ENCODE results near the gene RPS4Y2.

- no peak for TF ChIP-seq YY1 (IDR thresholded peaks at IDR 0.05; ENCODE audit: extremely low read depth, insufficient replicate concordance, low read depth, low read length)
- no peak for TF ChIP-seq CTCF (IDR thresholded peaks at IDR 0.05 in 2 of 3, conservative IDR thresholded peaks at IDR 0.05 in 1 of 3; ENCODE audit: borderline replicate concordance in 1 of 3, insufficient read depth in 1 of 3, low read depth in 2 of 3, low read length in 2 of 3)
- TF ChIP-seq POLR2AphosphoS5 (IDR thresholded peaks at IDR 0.05; ENCODE audit: low read depth, low read length) = no peak
- no peak for TF ChIP-seq ZNF274 (IDR thresholded peaks at IDR 0.05; ENCODE audit: low read depth, low read length)
- no peak for TF ChIP-seq JUND (IDR thresholded peaks at IDR 0.05)
- TF ChIP-seq EZH2phosphoT487 (IDR thresholded peaks at IDR 0.05; ENCODE audit: borderline replicate concordance) = no peak
- TF ChIP-seq POLR2A (IDR thresholded peaks at IDR 0.05; ENCODE audit: borderline replicate concordance, extremely low read depth, insufficient read depth, insufficient read length) = no peak
- no peak for TF ChIP-seq SIN3A (IDR thresholded peaks at IDR 0.05; ENCODE audit: low read depth)
- no peak for TF ChIP-seq EZH2 (IDR thresholded peaks at IDR 0.05)
- TF ChIP-seq REST (IDR thresholded peaks at IDR 0.05; ENCODE audit: low read depth) = no peak
- no peak for TF ChIP-seq MAX (IDR thresholded peaks at IDR 0.05)
- no peak for TF ChIP-seq EGR1 (IDR thresholded peaks at IDR 0.05; ENCODE audit: low read depth)
- TF ChIP-seq ATF3 (IDR thresholded peaks at IDR 0.05) = no peak
Observed at GRCh38 chrY:20765117-20765516, 9.2 kb downstream of the RPS4Y2 start.
